Inferior parietal cortex (tissue), 1 donor: ENCODE data around the gene ICAM1.

ENCODE experiments used
- DNase-seq: peaks from one replicate; pipeline ENCODE4 v3.0.0-alpha.2; 2016; ENCODE audit errors: extremely low spot score

The ICAM1 gene

DNA sequence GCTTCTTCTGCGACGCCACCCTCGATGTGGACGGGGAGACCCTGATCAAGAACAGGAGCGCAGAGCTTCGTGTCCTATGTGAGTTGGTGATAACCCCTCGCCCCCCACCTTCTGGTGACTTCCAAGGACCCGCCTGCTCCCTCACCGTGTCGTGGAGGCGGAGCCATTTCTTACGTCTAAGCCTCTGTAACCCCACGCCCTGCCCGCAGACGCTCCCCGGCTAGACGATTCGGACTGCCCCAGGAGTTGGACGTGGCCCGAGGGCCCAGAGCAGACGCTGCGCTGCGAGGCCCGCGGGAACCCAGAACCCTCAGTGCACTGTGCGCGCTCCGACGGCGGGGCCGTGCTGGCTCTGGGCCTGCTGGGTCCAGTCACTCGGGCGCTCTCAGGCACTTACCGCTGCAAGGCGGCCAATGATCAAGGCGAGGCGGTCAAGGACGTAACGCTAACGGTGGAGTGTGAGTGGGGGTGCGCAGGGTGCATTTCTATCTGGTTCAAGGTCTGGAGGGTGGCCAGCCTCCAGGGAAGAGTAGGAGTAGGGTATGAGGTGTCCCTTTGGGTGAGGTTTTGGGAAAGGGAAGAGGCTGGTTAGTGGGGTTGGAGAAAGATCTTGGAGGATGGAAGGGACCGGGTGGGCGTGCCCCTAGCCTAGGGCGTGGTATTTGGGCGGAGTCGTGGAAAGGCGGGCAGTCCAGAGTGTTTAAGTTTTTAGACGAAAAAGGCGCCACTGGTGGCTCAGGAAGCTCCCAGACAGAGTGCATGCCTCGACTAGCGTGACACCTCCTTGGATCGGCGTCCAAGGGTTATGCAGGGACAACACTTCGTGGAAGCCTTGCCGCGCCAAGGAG lies 22.1 kb downstream of the ICAM1 start:
- DNase-seq = no peak

DNA sequence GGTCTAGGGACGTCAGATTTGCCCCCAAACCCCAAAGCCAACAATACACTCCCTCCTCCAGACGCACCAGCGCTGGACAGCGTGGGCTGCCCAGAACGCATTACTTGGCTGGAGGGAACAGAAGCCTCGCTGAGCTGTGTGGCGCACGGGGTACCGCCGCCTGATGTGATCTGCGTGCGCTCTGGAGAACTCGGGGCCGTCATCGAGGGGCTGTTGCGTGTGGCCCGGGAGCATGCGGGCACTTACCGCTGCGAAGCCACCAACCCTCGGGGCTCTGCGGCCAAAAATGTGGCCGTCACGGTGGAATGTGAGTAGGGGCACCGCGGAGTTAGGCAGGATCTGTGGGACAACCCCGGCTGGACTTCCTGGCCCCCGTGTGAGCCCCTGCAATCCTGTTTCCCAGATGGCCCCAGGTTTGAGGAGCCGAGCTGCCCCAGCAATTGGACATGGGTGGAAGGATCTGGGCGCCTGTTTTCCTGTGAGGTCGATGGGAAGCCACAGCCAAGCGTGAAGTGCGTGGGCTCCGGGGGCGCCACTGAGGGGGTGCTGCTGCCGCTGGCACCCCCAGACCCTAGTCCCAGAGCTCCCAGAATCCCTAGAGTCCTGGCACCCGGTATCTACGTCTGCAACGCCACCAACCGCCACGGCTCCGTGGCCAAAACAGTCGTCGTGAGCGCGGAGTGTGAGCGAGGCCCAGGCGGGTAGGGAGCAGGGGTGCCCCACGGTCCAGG lies 22.9 kb downstream of the ICAM1 start:
- no peak for DNase-seq

DNA sequence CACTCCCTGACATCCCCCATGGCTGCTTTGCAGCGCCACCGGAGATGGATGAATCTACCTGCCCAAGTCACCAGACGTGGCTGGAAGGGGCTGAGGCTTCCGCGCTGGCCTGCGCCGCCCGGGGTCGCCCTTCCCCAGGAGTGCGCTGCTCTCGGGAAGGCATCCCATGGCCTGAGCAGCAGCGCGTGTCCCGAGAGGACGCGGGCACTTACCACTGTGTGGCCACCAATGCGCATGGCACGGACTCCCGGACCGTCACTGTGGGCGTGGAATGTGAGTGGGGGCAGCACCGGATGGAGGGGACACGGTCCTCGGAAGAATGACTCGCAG lies 23.4 kb downstream of the ICAM1 start:
- DNase-seq = no peak

DNA sequence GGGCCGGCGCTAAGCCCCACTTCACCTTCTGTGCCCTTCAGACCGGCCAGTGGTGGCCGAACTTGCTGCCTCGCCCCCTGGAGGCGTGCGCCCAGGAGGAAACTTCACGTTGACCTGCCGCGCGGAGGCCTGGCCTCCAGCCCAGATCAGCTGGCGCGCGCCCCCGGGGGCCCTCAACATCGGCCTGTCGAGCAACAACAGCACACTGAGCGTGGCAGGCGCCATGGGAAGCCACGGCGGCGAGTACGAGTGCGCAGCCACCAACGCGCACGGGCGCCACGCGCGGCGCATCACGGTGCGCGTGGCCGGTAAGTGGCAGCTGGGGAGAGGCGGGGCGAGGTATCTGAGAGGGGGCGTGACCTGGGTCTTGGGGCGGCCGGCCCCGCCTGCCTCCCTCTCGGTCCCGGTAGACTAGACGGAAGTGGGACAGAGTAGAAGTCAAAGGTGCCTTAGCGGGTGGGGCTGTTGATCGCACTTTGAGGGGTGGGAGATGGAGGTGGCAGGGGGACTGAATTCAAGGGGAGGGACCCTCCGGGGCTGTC lies 24.5 kb downstream of the ICAM1 start:
- DNase-seq = no peak

DNA sequence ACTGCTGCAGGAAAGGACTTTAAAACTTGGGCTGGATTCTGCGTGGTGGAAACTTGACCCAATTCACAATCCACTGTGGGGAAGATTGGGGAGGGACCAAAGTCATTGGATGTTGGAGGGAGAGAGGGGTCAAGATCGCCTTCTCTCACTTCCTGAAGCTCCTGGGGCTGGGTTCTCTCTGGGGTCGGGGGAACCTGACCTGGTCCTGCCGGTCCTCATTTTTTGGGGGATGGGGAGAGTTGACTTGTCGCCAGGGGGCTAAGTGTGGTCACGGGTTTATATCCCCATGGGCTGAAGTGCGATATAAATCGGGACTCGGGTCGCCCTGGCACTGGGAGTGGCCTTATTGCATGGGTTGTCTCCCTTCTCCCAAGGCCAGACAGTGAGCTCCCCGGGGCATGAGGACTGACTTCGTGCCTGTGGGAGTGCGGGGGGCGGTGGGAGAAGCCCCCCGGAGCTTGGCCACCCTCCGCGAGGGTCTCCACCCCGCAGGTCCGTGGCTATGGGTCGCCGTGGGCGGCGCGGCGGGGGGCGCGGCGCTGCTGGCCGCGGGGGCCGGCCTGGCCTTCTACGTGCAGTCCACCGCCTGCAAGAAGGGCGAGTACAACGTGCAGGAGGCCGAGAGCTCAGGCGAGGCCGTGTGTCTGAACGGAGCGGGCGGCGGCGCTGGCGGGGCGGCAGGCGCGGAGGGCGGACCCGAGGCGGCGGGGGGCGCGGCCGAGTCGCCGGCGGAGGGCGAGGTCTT lies 25.1 kb downstream of the ICAM1 start:
- no peak for DNase-seq

DNA sequence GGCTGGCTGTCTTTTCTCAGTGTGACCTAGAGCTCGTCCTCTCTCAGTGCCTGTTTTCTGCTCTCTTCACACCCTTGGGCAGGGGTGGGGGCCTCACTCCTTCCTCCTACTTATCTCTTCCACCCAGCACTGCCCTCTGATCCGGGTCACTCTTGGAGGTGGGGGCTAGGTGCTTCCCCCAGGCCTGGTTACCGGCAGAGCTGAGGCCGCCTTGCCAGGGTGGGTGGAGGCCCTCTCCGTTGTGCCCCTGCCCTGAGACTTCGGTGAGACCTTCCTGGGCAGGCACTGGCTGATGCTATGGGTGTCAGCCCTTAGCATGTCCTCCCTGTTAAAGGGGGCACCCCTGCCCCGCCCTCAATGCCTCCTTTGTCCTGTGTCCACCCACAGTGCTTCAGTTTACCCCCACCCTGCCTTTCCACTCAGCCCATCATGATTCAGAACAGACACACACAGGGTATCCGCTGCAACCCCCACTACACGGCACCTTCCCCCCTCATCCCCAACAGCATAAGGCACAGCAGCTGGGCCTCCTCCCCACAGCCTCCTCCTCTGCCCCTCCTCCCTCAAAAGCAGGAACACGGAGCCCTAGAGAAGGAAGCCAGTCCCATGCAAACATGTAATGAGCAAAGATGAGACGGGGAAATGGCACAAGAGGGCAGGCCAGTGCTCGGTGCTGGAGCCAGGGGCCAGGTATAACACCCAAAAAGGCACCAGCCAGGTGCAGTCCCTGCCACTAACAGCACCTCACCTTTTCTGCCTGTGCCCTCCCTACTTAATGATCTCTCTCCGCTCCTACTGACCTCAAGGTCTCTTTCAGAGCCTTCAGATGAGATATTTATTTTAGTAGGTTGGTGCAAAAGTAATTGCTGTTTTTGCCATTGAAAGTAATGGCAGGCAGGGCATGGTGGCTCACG lies 28.9 kb downstream of the ICAM1 start:
- no peak for DNase-seq

DNA sequence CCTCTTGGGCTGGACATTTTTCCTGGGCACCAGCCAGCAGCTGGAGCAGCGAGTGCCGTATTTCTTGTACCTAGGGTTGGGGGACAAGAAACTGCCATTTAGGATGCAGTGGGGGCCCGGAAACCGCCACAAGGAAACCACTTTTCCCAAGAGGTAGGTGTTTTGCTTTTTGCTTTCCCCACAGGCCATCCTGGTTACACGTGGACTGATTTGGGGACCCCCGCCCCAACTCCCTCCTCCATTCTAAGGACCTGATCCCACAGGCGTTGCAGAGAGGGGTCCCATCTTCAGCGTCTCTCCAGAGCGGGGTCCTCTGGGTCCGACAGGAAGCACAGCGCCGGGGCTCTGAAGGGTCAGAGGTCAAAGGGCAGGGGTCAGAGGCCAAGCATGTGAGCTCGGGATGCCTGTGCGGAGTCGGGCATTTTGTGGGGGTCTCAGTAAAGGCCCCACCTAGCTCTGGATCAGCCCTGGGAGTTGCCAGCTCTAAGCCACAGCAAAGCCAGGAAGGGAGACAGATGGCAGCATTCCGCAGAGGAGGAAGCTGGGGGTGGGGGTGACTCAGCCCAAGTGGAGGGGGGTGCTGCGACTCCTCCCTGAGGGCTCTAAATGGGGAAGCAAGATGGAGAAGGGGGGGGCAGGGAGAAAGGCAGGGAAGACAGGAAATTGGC lies 34.4 kb downstream of the ICAM1 start:
- DNase-seq = no peak

DNA sequence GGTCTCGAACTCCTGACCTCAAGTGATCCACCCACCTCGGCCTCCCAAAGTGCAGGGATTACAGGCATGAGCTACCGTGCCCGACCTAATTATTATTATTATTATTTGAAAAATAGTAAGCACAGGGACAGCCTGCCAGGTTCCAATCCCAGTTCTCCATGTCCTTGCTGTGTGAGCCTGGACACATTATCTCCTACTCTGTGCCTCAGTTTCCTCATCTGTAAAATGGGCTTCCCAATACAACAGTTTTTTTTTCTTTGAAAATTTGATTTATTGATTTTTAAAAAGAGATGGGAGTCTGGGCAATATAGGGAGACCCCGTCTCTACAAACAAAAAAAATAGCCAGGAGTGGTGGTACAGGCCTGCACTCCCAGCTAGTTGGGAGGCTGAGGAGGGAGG lies 35.4 kb downstream of the ICAM1 start:
- no peak for DNase-seq

DNA sequence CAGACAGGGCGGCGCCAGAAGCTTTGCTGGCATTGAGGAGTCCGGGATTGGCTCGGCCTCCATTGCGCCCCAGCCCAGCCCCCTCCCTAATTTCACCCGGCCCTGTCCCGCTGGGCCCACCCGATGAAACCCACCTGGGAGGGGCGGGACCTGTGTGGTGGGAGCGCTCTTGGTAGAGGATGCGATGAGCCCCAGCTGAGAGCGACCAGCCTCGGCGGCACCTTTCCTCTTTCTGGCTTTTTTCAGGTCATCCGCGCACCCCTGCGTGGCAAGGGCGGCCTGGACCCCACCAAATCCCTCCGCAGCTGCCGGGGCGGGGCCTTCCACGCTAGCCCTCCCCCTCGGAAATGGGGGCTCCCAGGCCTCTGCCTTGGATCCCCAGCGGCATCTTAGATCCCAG lies 38.5 kb downstream of the ICAM1 start, which contains the start of gene ZGLP1:
TSS of gene ZGLP1 (minus strand) at position 393 of the 400 bp plus-strand sequence.
- no peak for DNase-seq

DNA sequence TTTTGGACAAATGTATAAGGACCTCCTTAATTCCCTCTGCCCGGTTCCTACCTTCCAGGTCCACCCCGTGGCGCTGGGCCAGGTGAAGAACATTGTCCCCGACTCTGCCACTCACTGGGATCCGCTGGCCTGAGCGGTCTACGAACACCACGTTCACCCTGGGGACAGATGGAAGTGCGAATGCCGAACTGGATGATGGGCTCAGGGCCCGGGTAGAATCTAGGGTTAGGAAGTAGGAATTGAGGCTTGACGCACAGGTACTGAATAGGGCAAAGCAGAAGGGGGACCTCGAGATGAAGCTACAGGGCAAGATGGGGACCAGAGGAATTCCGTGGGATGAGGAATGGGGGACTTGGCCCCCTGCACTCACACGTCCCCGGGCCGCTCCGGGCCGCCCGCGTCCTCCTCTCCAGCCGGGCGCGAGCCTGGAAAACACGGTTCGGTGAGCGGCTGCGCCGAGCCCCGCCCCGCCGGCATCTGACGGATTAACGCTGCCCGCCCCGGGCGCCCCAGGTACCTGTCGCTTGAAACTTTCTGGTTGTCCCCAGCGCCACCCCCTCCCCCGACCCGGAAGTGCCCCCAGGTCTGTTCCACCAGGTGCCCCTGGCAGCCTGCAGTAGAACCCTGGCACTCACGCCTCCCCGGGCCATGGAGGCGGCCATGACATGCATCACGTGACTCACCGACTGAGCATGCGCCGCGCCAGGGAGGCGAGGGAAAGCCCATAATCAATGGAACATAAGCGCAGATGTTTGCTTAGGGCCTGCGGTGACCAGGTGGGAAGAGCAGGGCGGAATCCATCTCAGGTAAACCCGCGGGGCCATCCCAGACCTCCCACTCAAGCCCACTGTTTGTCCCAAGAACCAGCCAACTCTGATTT lies 44.7 kb downstream of the ICAM1 start, which contains the start of gene FDX2:
TSS of gene FDX2 (minus strand) at position 681 of the 880 bp plus-strand sequence. CDS start at position 662, 19 bp downstream.
- peak; percentile 92 for DNase-seq

DNA sequence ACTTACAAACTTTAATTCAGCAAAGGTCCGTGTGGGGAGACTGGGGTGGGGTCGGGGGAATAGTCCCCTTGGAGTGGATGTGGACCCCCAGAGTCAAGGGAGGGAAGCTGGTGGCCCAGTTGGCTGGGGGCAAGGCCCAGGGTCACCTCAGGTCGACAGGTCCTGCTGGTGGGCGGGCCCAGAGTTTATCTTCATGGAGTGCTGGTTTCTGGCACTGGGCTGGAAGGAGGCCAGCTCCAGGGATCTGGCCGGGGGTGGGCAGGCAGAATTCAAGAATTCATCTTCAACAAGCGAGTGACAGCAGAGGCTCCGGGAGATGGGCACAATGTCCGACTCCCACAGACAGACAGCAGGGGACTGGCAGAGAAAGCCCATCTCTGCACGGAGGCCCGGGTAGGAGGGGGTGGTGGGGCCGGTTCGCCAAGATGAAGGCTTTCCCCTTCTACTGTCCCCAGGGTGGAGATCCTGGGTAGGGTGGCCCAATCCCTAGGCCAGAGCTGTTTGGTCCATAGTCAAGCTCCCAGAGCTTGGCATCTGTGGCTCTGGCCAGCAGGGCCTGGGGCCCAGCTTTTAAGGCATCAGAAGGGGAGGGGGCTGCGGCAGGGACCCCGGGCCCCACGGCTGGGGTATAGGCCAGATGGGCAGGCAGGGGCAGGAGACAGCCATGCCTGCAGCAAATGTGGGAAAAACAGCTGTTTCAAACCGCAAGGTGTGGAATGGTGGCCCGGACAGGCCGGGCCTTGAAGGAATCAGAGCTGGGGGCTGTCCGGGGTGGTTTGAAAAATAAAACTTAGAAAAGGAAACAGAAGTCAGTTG lies 45.5 kb downstream of the ICAM1 start:
- no peak for DNase-seq

DNA sequence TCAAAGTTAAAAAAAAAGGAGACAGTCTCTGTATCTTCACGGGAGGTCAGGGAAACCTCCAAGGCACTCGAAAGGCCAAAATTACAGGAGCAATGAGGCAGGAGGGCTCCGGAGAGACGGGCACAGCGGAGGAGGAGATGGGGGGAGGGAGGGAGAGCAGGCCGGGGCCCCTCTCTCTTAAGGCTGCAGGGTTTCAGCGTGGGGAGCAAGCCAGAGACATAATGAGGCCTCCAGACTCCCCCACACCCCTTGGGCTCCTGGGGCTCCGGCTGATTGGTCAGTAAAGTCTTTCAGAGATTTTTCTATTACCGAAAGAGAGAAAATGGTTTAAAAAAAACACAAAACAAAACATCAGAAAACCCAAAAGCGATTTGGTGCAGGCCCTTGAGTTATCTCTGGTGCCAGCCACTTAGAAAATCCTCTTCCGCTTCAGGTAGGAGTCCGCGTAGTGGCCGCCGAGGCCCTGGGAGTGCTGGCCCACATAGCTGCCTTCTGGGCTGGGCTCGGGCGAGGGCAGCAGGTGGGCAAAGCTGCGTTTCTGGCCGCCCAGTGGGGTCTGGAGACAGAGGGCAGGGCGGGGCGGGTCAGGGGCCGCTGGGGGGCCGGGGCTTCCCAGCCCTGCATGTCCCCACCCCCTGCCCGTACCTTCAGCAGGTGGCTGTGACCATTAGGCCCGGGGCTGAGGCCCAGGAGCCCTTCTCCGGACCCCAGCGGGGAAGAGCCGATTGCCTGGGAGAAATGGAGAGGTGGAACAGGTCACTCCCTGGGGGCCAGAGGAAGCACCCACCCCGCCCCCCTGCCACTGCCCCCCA lies 46.3 kb downstream of the ICAM1 start:
- no peak for DNase-seq

DNA sequence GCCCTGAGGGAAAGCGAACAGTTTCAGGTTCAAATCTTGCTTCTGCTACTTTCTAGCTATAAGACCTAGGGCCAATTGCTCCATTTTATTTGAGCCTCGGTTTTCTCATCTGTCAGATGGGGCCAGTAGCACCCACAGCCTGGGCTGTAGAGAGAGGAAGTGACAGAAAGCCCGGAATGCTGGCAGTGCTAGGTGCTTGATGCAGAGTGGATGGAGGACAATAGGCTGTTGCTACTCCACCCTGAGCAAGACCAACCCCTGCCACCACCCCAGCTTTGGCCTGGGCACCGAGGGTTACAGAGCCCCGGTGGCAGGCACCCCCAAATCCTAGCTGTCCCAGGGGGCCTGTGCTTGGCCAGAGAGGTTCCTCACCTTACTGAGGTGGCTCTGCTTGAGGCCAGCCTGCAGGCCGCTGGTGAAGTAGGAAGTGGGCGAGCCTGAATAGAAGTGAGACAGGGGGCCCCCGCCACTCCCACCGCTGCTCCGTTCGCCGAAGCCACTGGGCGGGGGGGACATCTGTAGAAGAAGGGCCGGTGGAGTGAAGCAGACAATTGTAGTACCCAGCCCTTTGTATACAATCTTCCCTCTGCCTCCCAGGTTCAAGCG lies 47.0 kb downstream of the ICAM1 start:
- DNase-seq = no peak

DNA sequence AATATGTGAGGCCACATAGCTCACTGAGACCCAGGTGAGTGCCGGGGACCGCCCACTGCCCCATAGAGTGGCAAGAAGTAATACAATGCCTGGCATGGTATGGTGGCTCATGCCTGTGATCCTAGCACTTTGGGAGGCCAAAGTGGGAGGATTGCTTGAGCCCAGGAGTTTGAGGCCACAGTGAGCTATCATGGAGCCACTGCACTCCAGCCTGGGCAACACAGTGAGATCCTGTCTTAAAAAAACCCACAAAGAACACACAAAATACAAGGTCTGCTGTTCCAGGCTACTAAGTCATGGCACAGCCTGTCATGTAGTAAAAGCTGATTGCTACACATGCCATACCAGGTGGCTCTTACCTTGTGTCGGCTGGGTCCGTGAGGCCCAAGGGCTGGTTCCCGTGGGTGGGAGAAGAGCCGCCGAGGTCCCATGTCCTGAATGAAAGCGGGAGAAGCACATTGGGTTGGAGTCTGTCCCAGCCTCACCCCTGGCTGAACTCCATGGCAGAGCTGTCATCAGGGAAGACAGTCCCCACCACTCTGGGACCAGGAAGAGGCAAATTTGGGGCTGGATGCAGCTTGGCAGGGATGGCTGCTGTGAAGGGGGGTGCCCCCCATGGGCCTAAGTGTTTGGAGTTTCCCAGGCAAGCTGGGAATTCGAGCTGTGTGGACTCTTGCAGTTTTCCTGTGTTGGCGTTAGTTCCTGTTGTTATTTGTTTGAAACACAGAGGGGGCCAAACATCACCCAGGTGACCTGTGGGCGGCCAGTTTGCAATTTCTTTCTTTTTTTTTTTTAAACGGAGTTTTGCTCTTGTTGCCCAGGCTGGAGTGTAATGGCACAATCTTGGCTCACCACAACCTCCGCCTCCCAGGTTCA lies 48.1 kb downstream of the ICAM1 start:
- no peak for DNase-seq

DNA sequence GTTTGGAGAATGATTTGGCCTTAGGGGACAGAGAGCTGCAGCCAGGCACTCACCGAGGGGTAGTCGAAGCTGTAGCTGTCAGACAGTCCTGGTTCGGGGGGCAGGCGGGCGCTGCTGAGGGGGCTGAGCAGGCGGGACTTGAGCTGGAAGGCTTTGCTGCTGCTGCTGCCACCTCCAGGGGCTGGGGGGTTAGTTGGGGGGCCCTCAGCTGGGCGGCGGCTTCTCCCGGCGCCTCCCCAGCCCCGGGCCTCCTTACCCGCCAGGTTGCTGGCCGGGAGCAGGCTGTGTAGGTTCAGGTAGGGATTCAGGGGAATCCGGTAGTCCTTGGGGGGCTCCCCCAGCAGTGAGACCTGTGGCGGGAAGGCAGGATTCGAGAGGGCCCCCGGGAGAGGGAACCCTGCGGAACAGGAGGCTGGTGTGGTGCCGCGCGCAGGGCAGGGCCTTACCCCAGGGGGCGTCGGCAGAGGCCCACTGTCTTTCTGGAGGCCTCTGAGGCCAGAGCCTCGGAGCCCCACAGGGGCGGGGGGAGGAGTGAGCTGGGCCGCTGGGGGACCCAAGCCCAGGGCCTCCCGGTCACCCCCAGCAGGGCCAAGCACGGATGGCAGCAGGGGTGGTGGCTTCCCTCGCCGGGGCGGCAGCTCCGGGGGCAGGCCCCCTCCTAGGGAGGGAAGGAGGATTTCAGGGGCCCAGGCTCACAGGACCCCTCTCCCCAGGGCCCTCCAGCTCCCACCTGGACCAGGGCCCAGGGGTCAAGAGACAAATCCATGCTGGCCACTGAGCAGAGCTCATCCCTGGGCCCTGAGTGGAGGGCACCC lies 49.9 kb downstream of the ICAM1 start:
- no peak for DNase-seq
